Measurements from ENCODE around the gene KRT75. TPM values are rescaled to one million over a fixed set of nuclear protein-coding genes. Genes with fewer than 3 reads are reported as not detected.

Gene KRT75
- total and polyA plus RNA-seq, 5 donors from 2014 or later: not detected

DNA sequence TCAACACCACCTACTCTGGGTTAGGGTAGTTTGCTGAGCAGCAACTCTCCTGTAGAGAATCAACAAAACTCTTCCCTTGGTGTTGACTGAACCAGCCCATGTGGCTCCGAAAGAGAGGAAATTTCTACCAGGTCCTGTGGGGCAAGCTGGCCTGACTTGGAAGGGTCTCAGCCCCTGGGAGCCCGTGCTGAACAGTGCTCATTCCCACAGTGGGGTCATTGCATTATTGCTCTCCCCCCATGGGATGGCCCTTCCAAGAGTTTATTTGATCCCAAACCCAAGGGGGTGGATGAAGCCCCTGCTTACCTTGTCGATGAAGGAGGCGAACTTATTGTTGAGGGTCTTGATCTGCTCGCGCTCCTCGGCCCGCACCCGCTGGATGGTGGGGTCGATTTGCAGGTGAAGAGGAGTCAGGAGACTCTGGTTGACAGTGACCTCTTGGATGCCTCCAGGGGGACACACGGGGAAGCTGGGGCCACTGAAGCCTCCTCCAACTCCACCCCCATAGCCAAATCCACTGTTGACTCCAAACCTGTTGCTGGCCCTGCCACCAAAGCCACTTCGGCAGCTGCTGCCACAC is 580 bp downstream of the KRT75 start:
- no peak overlapping the region for H3K27ac Mint-ChIP-seq
- no peaks in the 10 kb centered on the region for H3K27me3 ChIP-seq (ENCODE audit: control insufficient read depth, insufficient read depth, low read length)
- DNase-seq: no peak
- H3K36me3 ChIP-seq (ENCODE audit: control insufficient read depth, insufficient read depth, low read length): no peaks in the 10 kb centered on the region
- H3K36me3 Mint-ChIP-seq: no peaks in the 10 kb centered on the region
- H3K4me1 Mint-ChIP-seq: peaks cover 0 to 5% (median 0%) of the 10 kb centered on the region in 4 donors
- no peak for ATAC-seq (ENCODE audit: low read depth in 2 of 2)
- H3K9me3 Mint-ChIP-seq: no peaks in the 10 kb centered on the region
- H3K4me1 ChIP-seq (ENCODE audit: control insufficient read depth, insufficient read depth, low read length, poor library complexity, severe bottlenecking): no peaks in the 10 kb centered on the region
- H3K9me3 ChIP-seq (ENCODE audit: control insufficient read depth in 2 of 2, low read length in 2 of 2): no peaks in the 10 kb centered on the region
- no peak overlapping the region for H3K4me3 Mint-ChIP-seq
- no peak overlapping the region for H3K27ac ChIP-seq (ENCODE audit: insufficient read depth, low read length, poor library complexity, severe bottlenecking)
- peaks cover 13% of the 10 kb centered on the region for H3K27me3 Mint-ChIP-seq
- H3K4me3 ChIP-seq (ENCODE audit: low read depth, low read length): no peak overlapping the region

DNA sequence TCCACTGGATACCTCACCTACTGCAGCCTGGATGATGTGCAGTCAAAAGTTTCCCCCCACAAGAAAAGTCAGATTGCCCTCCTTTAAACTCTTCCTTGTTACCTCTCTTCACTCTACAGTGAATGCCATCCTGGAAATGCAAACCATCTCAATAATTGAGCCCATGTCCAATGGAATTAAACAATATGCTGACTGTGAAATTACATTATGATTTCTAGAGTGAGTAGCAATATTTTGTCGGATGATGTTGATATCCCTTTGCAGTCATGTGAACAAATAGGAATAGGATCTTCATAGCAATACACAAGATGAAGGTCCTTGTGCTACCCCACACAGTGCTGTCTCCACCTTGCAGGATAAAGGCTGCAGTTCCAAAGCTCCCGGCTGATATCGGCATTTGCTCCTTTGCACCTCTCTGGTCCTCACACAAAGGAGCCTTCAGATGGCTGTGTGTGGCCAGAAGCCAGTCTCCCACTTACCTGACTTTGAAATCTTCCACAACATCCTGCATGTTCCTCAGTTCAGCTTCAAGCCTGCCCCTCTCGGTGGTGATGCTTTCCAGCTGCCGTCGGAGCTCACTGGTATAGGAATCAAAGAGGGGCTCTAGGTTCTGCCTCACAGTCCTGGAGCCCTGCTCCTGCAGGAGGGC is 1.5 kb downstream of the KRT75 start:
- Histone ChIP-seq H3K4me3 (ENCODE audit: low read depth, low read length) (no peak overlapping the region), H3K27ac (ENCODE audit: insufficient read depth, low read length, poor library complexity, severe bottlenecking) (no peak overlapping the region), H3K4me1 (ENCODE audit: control insufficient read depth, insufficient read depth, low read length, poor library complexity, severe bottlenecking) (no peaks in the 10 kb centered on the region), H3K27me3 (ENCODE audit: control insufficient read depth, insufficient read depth, low read length) (no peaks in the 10 kb centered on the region), H3K9me3 (ENCODE audit: control insufficient read depth in 2 of 2, low read length in 2 of 2) (no peaks in the 10 kb centered on the region), H3K36me3 (ENCODE audit: control insufficient read depth, insufficient read depth, low read length) (no peaks in the 10 kb centered on the region)
- H3K4me1 Mint-ChIP-seq: peaks cover 0 to 5% (median 0%) of the 10 kb centered on the region in 4 donors
- no peaks in the 10 kb centered on the region for H3K9me3 Mint-ChIP-seq
- DNase-seq (no peak), ATAC-seq (ENCODE audit: low read depth in 2 of 2) (no peak)
- peaks cover 14% of the 10 kb centered on the region for H3K27me3 Mint-ChIP-seq
- no peaks in the 10 kb centered on the region for H3K36me3 Mint-ChIP-seq
- H3K4me3 Mint-ChIP-seq: no peak overlapping the region
- no peak overlapping the region for H3K27ac Mint-ChIP-seq

DNA sequence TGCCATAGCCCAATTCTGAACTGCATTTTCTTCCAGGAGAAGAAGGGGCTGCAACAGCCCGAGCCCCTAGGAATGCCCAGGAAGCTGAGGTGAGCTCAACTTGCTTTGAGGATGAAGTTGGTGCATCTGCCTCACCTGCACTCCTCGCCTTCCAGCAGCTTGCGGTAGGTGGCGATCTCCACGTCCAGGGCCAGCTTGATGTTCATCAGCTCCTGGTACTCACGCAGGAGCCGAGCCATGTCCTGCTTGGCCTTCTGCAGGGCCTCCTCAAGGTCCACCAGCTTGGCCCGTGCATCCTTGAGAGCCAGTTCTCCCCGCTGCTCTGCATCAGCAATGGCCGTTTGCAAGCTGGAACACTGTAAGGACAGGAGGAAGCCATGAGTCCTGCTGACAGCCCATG is 6.0 kb downstream of the KRT75 start:
- H3K9me3 Mint-ChIP-seq: no peaks in the 10 kb centered on the region
- Histone ChIP-seq H3K4me1 (ENCODE audit: control insufficient read depth, insufficient read depth, low read length, poor library complexity, severe bottlenecking) (no peaks in the 10 kb centered on the region), H3K27me3 (ENCODE audit: control insufficient read depth, insufficient read depth, low read length) (no peaks in the 10 kb centered on the region), H3K36me3 (ENCODE audit: control insufficient read depth, insufficient read depth, low read length) (no peaks in the 10 kb centered on the region), H3K9me3 (ENCODE audit: control insufficient read depth in 2 of 2, low read length in 2 of 2) (no peaks in the 10 kb centered on the region), H3K27ac (ENCODE audit: insufficient read depth, low read length, poor library complexity, severe bottlenecking) (no peak overlapping the region), H3K4me3 (ENCODE audit: low read depth, low read length) (no peak overlapping the region)
- H3K36me3 Mint-ChIP-seq: no peaks in the 10 kb centered on the region
- H3K27ac Mint-ChIP-seq: no peak overlapping the region
- DNase-seq (no peak), ATAC-seq (ENCODE audit: low read depth in 2 of 2) (no peak)
- H3K4me3 Mint-ChIP-seq: no peak overlapping the region
- no peaks in the 10 kb centered on the region for H3K4me1 Mint-ChIP-seq
- H3K27me3 Mint-ChIP-seq: peaks cover 14% of the 10 kb centered on the region

DNA sequence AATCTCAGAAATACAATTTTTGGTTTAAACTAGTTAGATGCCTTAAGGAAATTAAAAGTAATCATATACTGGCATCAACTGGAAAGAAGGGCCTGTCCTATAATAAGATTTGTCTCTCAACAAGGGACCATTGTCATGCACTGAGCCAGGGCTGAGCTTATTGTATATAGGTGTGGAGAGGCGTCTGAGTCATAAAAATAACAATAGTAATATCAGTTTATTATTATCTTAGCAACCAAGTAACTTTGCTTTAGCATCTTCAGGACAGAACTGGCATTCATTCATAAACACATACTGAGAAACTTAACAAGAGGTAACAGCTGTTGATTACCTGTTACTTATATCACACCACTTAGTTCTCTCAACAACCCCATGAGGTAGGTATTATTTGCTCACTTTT is 7.1 kb downstream of the KRT75 start:
- DNase-seq (no peak), ATAC-seq (ENCODE audit: low read depth in 2 of 2) (no peak)
- H3K36me3 ChIP-seq (ENCODE audit: control insufficient read depth, insufficient read depth, low read length): no peaks in the 10 kb centered on the region
- H3K27ac Mint-ChIP-seq: no peak overlapping the region
- H3K27ac ChIP-seq (ENCODE audit: insufficient read depth, low read length, poor library complexity, severe bottlenecking): no peak overlapping the region
- H3K4me1 ChIP-seq (ENCODE audit: control insufficient read depth, insufficient read depth, low read length, poor library complexity, severe bottlenecking): no peaks in the 10 kb centered on the region
- no peaks in the 10 kb centered on the region for H3K27me3 ChIP-seq (ENCODE audit: control insufficient read depth, insufficient read depth, low read length)
- H3K36me3 Mint-ChIP-seq: no peaks in the 10 kb centered on the region
- H3K9me3 Mint-ChIP-seq: no peaks in the 10 kb centered on the region
- H3K4me3 ChIP-seq (ENCODE audit: low read depth, low read length): no peak overlapping the region
- peaks cover 9% of the 10 kb centered on the region for H3K27me3 Mint-ChIP-seq
- H3K4me1 Mint-ChIP-seq: no peaks in the 10 kb centered on the region
- H3K4me3 Mint-ChIP-seq: no peak overlapping the region
- H3K9me3 ChIP-seq (ENCODE audit: control insufficient read depth in 2 of 2, low read length in 2 of 2): no peaks in the 10 kb centered on the region

DNA sequence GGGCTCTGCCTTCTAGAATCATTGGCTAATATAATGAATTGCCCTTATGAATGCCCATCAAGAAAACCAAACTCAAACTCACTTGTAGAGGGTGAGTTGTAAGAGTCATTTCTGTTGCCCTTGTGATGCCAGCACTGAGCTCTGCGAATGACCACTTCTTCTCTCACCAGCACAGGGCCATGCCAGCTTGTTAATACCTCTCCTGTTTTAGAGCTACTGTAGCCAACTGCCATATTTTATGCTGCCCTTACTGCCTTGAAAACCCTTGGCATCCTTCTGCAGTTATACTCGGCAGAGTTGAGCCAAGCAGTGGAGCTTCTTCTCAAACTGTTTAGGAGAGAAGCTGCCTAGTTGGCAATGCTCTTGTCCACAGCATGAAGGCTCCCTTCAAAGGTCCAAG is 8.1 kb downstream of the KRT75 start:
- no peak overlapping the region for H3K27ac Mint-ChIP-seq
- ATAC-seq (ENCODE audit: low read depth in 2 of 2) (no peak), DNase-seq (no peak)
- peaks cover 14% of the 10 kb centered on the region for H3K27me3 Mint-ChIP-seq
- Histone ChIP-seq H3K4me1 (ENCODE audit: control insufficient read depth, insufficient read depth, low read length, poor library complexity, severe bottlenecking) (no peaks in the 10 kb centered on the region), H3K9me3 (ENCODE audit: control insufficient read depth in 2 of 2, low read length in 2 of 2) (no peaks in the 10 kb centered on the region), H3K4me3 (ENCODE audit: low read depth, low read length) (no peak overlapping the region), H3K36me3 (ENCODE audit: control insufficient read depth, insufficient read depth, low read length) (no peaks in the 10 kb centered on the region), H3K27me3 (ENCODE audit: control insufficient read depth, insufficient read depth, low read length) (no peaks in the 10 kb centered on the region), H3K27ac (ENCODE audit: insufficient read depth, low read length, poor library complexity, severe bottlenecking) (no peak overlapping the region)
- no peak overlapping the region for H3K4me3 Mint-ChIP-seq
- H3K9me3 Mint-ChIP-seq: no peaks in the 10 kb centered on the region
- no peaks in the 10 kb centered on the region for H3K4me1 Mint-ChIP-seq
- no peaks in the 10 kb centered on the region for H3K36me3 Mint-ChIP-seq

DNA sequence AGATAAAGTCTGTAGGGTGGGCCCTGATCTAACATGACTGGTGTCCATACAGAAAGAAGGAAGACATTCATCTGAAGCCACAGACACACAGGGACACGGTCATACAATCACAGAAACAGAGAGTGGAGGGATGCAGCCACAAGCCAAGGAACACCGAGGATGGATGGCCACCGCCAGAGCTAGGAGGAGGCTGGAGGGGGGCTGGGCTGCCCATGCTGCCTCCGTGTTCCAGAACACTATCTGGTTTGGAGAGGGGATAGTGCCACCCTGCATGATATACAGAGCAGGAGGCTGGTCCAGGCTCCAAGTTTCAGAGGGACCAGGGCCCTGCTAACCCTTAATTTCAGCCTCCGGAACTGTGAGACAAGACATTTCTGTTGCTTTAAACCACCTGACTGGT is 8.7 kb downstream of the KRT75 start:
- H3K27me3 Mint-ChIP-seq: peaks cover 16% of the 10 kb centered on the region
- no peak overlapping the region for H3K27ac Mint-ChIP-seq
- Histone ChIP-seq H3K4me1 (ENCODE audit: control insufficient read depth, insufficient read depth, low read length, poor library complexity, severe bottlenecking) (no peaks in the 10 kb centered on the region), H3K4me3 (ENCODE audit: low read depth, low read length) (no peak overlapping the region), H3K9me3 (ENCODE audit: control insufficient read depth in 2 of 2, low read length in 2 of 2) (no peaks in the 10 kb centered on the region), H3K27me3 (ENCODE audit: control insufficient read depth, insufficient read depth, low read length) (no peaks in the 10 kb centered on the region), H3K36me3 (ENCODE audit: control insufficient read depth, insufficient read depth, low read length) (no peaks in the 10 kb centered on the region), H3K27ac (ENCODE audit: insufficient read depth, low read length, poor library complexity, severe bottlenecking) (no peak overlapping the region)
- ATAC-seq (ENCODE audit: low read depth in 2 of 2) (no peak), DNase-seq (no peak)
- no peaks in the 10 kb centered on the region for H3K4me1 Mint-ChIP-seq
- no peaks in the 10 kb centered on the region for H3K36me3 Mint-ChIP-seq
- no peak overlapping the region for H3K4me3 Mint-ChIP-seq
- no peaks in the 10 kb centered on the region for H3K9me3 Mint-ChIP-seq

DNA sequence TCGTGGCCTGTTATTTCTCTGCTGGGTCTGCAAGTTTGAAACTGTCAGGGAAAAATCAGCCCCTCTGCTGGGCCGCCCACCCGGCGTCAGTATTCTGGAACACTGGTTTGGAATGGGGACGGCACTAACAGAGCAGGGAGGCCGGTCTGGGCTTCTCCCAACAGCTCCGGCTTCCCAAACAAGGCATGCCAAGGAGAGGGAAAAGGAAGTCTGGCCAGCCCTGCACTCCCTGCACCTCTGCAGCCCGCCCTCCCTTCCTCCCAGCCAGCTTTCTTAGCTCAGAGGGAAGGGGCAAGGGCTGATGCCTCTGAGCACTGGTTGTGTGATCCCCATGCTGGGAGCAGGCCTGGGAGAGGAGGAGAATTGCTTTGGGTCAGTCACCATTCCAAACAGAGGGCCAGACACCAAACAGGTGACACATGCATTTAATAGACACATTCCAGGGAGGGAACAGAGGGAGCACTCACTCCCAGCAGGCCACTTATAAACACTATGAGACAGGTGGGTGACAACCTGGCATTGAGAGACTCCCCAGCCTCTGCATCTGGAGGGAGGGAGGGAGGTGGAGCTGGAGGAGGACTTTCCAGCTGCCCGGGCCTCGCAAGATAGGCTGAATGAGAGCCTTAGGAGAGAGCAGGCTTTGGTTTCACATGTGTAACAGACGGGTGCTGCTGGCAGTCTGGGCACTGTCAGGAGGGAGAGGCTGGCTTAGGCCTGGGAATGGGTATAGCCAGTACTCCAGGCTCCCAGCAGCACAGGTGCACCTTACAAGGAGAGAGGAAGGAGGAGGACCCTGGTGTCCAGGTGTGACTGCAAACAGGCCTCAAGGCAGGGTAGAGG is 10.3 kb downstream of the KRT75 start:
- Histone ChIP-seq H3K9me3 (ENCODE audit: control insufficient read depth in 2 of 2, low read length in 2 of 2) (no peaks in the 10 kb centered on the region), H3K36me3 (ENCODE audit: control insufficient read depth, insufficient read depth, low read length) (no peaks in the 10 kb centered on the region), H3K27ac (ENCODE audit: insufficient read depth, low read length, poor library complexity, severe bottlenecking) (no peak overlapping the region), H3K4me1 (ENCODE audit: control insufficient read depth, insufficient read depth, low read length, poor library complexity, severe bottlenecking) (no peaks in the 10 kb centered on the region), H3K4me3 (ENCODE audit: low read depth, low read length) (no peak overlapping the region), H3K27me3 (ENCODE audit: control insufficient read depth, insufficient read depth, low read length) (no peaks in the 10 kb centered on the region)
- Mint-ChIP-seq H3K9me3 (no peaks in the 10 kb centered on the region), H3K4me3 (no peak overlapping the region), H3K27me3 (peaks cover 18% of the 10 kb centered on the region), H3K4me1 (no peaks in the 10 kb centered on the region), H3K27ac (no peak overlapping the region), H3K36me3 (no peaks in the 10 kb centered on the region)
- ATAC-seq (ENCODE audit: low read depth in 2 of 2) (no peak), DNase-seq (no peak)

Data from CD4-positive, CD25-positive, alpha-beta regulatory T cell (primary cell).